HepG2 (cell line): ENCODE data around the gene DIPK1B. TPM values are rescaled to one million over a fixed set of nuclear protein-coding genes. Genes with fewer than 3 reads are reported as not detected.

Source experiments
- ARHGAP35 ChIP-seq: sonication (generic); formaldehyde crosslinking; IDR thresholded peaks from 2 replicates; pipeline ENCODE4 v1.9.0; 2022; ENCODE audit warnings: mild to moderate bottlenecking, inconsistent platforms, moderate library complexity, missing genetic modification reagents, borderline replicate concordance
- ATAD3A ChIP-seq: sonication (generic); formaldehyde crosslinking; IDR thresholded peaks from 2 replicates; pipeline ENCODE4 v1.4.0; 2020; ENCODE audit warnings: missing genetic modification reagents
- ATM ChIP-seq: fragments of 450-650 bp; IDR thresholded peaks from 2 replicates; pipeline ENCODE4 v1.7.1; 2017; ENCODE audit warnings: mild to moderate bottlenecking, borderline replicate concordance
- CC2D1A ChIP-seq: sonication (generic); formaldehyde crosslinking; IDR thresholded peaks from 2 replicates; pipeline ENCODE4 v1.8.1; 2023; ENCODE audit warnings: mild to moderate bottlenecking, missing genetic modification reagents
- CHD4 ChIP-seq: fragments of 200-600 bp; sonication (generic); IDR thresholded peaks from 2 replicates; pipeline ENCODE4 v1.7.0; 2017; ENCODE audit warnings: mild to moderate bottlenecking, low read length, borderline replicate concordance
- FLYWCH1 ChIP-seq: sonication (generic); formaldehyde crosslinking; IDR thresholded peaks from 2 replicates; pipeline ENCODE4 v1.8.1; 2023; ENCODE audit warnings: mild to moderate bottlenecking, missing genetic modification reagents
- FUBP1 ChIP-seq: sonication (generic); formaldehyde crosslinking; IDR thresholded peaks from 2 replicates; pipeline ENCODE4 v1.5.1; 2020; ENCODE audit warnings: missing genetic modification reagents, mild to moderate bottlenecking, borderline replicate concordance
- ISL2 ChIP-seq: sonication (generic); formaldehyde crosslinking; IDR thresholded peaks from 2 replicates; pipeline ENCODE4 v1.5.0; 2020; ENCODE audit warnings: missing genetic modification reagents
- KLF11 ChIP-seq: IDR thresholded peaks from 2 replicates; pipeline ENCODE4 v1.6.1; 2016; ENCODE audit warnings: missing compliant biosample characterization
- MLLT10 ChIP-seq: sonication (generic); formaldehyde crosslinking; IDR thresholded peaks from 2 replicates; pipeline ENCODE4 v1.4.0; 2020; ENCODE audit warnings: missing genetic modification reagents
- PAXIP1 ChIP-seq: sonication (generic); formaldehyde crosslinking; conservative IDR thresholded peaks from 2 replicates; pipeline ENCODE4 v1.4.0; 2020; ENCODE audit warnings: mild to moderate bottlenecking, missing genetic modification reagents, moderate library complexity
- SAP130 ChIP-seq: IDR thresholded peaks from 2 replicates; pipeline ENCODE4 v1.6.1; 2016; ENCODE audit warnings: low read depth
- SATB2 ChIP-seq: sonication (generic); formaldehyde crosslinking; IDR thresholded peaks from 2 replicates; pipeline ENCODE4 v1.5.0; 2020; ENCODE audit warnings: missing genetic modification reagents
- TEF ChIP-seq: sonication (generic); formaldehyde crosslinking; IDR thresholded peaks from 2 replicates; pipeline ENCODE4 v1.5.0; 2020; ENCODE audit warnings: missing genetic modification reagents
- TSC22D2 ChIP-seq: sonication (generic); formaldehyde crosslinking; IDR thresholded peaks from 2 replicates; pipeline ENCODE4 v1.5.1; 2020; ENCODE audit warnings: missing genetic modification reagents, mild to moderate bottlenecking, borderline replicate concordance
- ZMYM4 ChIP-seq: sonication (generic); formaldehyde crosslinking; IDR thresholded peaks from 2 replicates; pipeline ENCODE4 v1.8.1; 2023; ENCODE audit warnings: mild to moderate bottlenecking, missing genetic modification reagents
- ZNF235 ChIP-seq: sonication (generic); formaldehyde crosslinking; IDR thresholded peaks from 2 replicates; pipeline ENCODE4 v1.8.1; 2023; ENCODE audit warnings: mild to moderate bottlenecking, missing genetic modification reagents, borderline replicate concordance
- ZNF564 ChIP-seq: sonication (generic); formaldehyde crosslinking; IDR thresholded peaks from 2 replicates; pipeline ENCODE4 v1.8.1; 2023; ENCODE audit warnings: mild to moderate bottlenecking, missing genetic modification reagents
- ZNF644 ChIP-seq: IDR thresholded peaks from 2 replicates; pipeline ENCODE4 v1.6.1; 2016; ENCODE audit warnings: low read depth
- ZNF724P ChIP-seq: sonication (generic); formaldehyde crosslinking; IDR thresholded peaks from 2 replicates; pipeline ENCODE4 v1.8.0; 2022; ENCODE audit warnings: missing genetic modification reagents, borderline replicate concordance
- ZNF788 ChIP-seq: sonication (generic); formaldehyde crosslinking; IDR thresholded peaks from 2 replicates; pipeline ENCODE4 v1.5.0; 2020; ENCODE audit warnings: mild to moderate bottlenecking, missing genetic modification reagents, borderline replicate concordance
- polyA plus RNA-seq, 8 experiments: library from polyadenylated mRNA; depleted of rRNA in 3 of 8; stranded (reverse) in 7 of 8; unstranded in 1 of 8; fragments of >200 nt; fragmentation: Illumina TruSeq in 4 of 8; extraction: Trizol in 4 of 8; gene quantifications; 2 replicates each; pipeline versions ENCODE4 v1.2.1 to v1.2.3, GENCODE V29; 2011 to 2016; ENCODE audit warnings: low read depth in 4 of 8, missing spikeins in 1 of 8, mixed read lengths in 1 of 8; ENCODE audit not compliant: insufficient read depth in 1 of 8
- total RNA-seq, 5 experiments: library from RNA; depleted of rRNA; stranded (reverse); fragments of >200 nt; fragmentation: Illumina TruSeq; extraction: Trizol; gene quantifications; 2 replicates each; pipeline ENCODE4 v1.2.3, GENCODE V29; 2016; ENCODE audit warnings: low read depth in 1 of 5
- TF ChIP-seq, protein P1 (sequence below), 2 experiments: sonication (generic) in 1 of 2; formaldehyde crosslinking in 1 of 2; IDR thresholded peaks; 2 replicates each; pipeline versions ENCODE4 v1.5.1 to v1.6.1; 2011 to 2020; ENCODE audit warnings: borderline replicate concordance in 1 of 2, low read depth in 1 of 2, low read length in 1 of 2, mild to moderate bottlenecking in 1 of 2, missing genetic modification reagents in 1 of 2, moderate library complexity in 1 of 2

DIPK1B gene
- total and polyA plus RNA-seq, 2 of the 13 experiments (the other 11 are each of a cell fraction or from before 2014, with no cell fraction given) = 0.18 to 3.9 TPM

GRCh38 chr9:136773386-136774044 is 61.1 kb downstream of the DIPK1B start (continued):
- TF ChIP-seq FUBP1 (CRISPR knock-in tag) (no peak), FLYWCH1 (no peak), ZNF724P (CRISPR knock-in tag) (no peak), ATM (no peak), ATAD3A (no peak), CC2D1A (no peak), ZNF644 (no peak), SAP130 (CRISPR knock-in tag) (0 out of 2 replicates have a peak, but pooled peaks have one; percentile 17), CHD4 (no peak), ZNF788 (CRISPR knock-in tag) (no peak), ZNF235 (CRISPR knock-in tag) (no peak), TSC22D2 (no peak), ZNF564 (no peak), SATB2 (CRISPR knock-in tag) (no peak), MLLT10 (CRISPR knock-in tag) (no peak), PAXIP1 (CRISPR knock-in tag) (no peak), ISL2 (no peak), ZMYM4 (CRISPR knock-in tag) (no peak), ARHGAP35 (CRISPR knock-in tag) (no peak), KLF11 (CRISPR knock-in tag) (no peak), TEF (CRISPR knock-in tag) (no peak)
- TF ChIP-seq, protein P1, sequence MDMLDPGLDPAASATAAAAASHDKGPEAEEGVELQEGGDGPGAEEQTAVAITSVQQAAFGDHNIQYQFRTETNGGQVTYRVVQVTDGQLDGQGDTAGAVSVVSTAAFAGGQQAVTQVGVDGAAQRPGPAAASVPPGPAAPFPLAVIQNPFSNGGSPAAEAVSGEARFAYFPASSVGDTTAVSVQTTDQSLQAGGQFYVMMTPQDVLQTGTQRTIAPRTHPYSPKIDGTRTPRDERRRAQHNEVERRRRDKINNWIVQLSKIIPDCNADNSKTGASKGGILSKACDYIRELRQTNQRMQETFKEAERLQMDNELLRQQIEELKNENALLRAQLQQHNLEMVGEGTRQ (IDR thresholded peaks at IDR 0.05; ENCODE audit: low read depth, low read length) = peak; percentile 77
- TF ChIP-seq, protein P1 (CRISPR knock-in tag; IDR thresholded peaks at IDR 0.05; ENCODE audit: borderline replicate concordance) = peak; percentile 93; the same call in 1 of the 2 replicates
